Endothelial cell of umbilical vein (primary cell): Measurements from ENCODE around the gene ACTR3.

Source experiments
- EZH2 ChIP-seq: IDR thresholded peaks from 2 replicates; pipeline ENCODE4 v1.6.1; 2012; ENCODE audit warnings: borderline replicate concordance, low read depth, mild to moderate bottlenecking, moderate library complexity, low read length, inconsistent platforms; ENCODE audit not compliant: severe bottlenecking
- JUN ChIP-seq: IDR thresholded peaks from 2 replicates; pipeline ENCODE4 v1.6.1; 2011; ENCODE audit warnings: borderline replicate concordance, low read depth; ENCODE audit not compliant: insufficient read length, insufficient read depth
- TF ChIP-seq, protein P1 (sequence below), 2 donors: IDR thresholded peaks; 1 replicate in 1 of 2; 2 replicates in 1 of 2; pipeline ENCODE4 v1.5.1; 2011; ENCODE audit warnings: low read length in 2 of 2, mild to moderate bottlenecking in 2 of 2, moderate library complexity in 2 of 2, control low read depth in 1 of 2, inconsistent platforms in 1 of 2, low read depth in 1 of 2; ENCODE audit not compliant: insufficient read depth in 1 of 2; ENCODE audit errors: extremely low read depth in 1 of 2
- TF ChIP-seq, protein P2 (sequence below): IDR thresholded peaks from 2 replicates; pipeline ENCODE4 v1.6.1; 2011; ENCODE audit not compliant: insufficient read depth, insufficient read length

DNA sequence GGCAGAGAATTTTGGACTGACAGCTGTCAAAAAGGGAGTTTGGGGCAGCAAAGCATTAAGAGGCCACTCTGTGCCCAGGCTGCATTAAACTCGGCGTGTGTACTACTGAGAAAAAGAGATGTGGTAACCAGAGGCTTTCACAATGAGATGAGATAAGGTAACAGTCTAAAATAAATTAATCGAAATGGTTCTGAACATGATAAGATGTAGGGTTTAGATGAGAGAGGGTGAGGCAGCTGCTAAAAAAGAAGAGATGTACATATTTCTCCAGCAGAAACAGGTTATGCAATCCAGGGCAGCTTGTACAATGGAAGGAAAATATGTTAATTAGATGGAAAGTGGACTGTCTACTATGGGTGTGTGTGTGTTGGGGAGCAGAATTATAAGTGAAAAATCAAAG is 39.2 kb upstream of the ACTR3 start:
- no peak for TF ChIP-seq EZH2
- TF ChIP-seq, protein P1, sequence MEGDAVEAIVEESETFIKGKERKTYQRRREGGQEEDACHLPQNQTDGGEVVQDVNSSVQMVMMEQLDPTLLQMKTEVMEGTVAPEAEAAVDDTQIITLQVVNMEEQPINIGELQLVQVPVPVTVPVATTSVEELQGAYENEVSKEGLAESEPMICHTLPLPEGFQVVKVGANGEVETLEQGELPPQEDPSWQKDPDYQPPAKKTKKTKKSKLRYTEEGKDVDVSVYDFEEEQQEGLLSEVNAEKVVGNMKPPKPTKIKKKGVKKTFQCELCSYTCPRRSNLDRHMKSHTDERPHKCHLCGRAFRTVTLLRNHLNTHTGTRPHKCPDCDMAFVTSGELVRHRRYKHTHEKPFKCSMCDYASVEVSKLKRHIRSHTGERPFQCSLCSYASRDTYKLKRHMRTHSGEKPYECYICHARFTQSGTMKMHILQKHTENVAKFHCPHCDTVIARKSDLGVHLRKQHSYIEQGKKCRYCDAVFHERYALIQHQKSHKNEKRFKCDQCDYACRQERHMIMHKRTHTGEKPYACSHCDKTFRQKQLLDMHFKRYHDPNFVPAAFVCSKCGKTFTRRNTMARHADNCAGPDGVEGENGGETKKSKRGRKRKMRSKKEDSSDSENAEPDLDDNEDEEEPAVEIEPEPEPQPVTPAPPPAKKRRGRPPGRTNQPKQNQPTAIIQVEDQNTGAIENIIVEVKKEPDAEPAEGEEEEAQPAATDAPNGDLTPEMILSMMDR (IDR thresholded peaks at IDR 0.05; ENCODE audit: extremely low read depth in 1 of 2, insufficient read depth in 1 of 2, low read depth in 1 of 2, low read length in 2 of 2), result no peak
- TF ChIP-seq, protein P2, sequence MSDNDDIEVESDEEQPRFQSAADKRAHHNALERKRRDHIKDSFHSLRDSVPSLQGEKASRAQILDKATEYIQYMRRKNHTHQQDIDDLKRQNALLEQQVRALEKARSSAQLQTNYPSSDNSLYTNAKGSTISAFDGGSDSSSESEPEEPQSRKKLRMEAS, result no peak
- TF ChIP-seq JUN, result no peak
